NCI-H524 (cell line): Measurements from ENCODE around the gene P2RY13.

Experiments
- DNase-seq, 2 experiments: peaks; one replicate each; lab custom pipeline; 2025; lab: John Stamatoyannopoulos, UW

The P2RY13 gene

DNA sequence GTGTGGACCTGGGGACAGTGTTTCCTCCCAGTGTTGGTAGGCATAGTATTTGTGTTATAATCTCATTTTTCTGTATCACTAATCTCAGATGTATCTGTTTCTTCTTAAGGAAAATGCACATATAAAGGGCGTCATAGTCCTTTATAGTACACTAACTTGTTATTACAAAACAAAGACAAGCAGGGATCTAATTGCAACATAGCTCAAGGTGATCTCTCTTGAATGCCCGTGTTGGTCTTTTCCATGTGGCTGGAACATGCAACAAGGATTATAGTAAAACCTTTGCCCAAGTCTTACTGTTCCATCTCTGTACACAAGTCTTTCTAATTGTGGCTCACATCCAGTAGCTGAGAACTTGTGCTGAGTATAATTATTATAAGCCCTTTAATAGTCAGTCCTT lies 9.2 kb downstream of the P2RY13 start:
- DNase-seq = no peak

DNA sequence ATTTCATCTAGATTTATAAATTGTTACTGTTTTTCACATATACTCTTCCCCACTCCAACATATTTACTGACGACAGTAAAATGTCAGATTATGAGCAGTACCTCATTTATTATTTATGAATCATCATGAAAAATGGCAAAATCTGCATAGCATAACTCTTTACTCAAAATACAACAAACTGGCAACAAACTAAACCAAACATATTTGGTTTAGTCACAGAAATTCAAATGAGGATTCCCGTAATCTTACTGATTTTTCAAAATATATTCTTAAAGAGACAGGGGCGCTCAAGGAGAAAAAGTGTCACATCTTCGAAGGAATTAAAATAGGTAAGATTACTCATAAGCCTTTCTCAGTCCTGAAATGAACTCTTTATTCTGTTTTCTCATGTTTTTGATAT lies 9.7 kb downstream of the P2RY13 start:
- no peak for DNase-seq

DNA sequence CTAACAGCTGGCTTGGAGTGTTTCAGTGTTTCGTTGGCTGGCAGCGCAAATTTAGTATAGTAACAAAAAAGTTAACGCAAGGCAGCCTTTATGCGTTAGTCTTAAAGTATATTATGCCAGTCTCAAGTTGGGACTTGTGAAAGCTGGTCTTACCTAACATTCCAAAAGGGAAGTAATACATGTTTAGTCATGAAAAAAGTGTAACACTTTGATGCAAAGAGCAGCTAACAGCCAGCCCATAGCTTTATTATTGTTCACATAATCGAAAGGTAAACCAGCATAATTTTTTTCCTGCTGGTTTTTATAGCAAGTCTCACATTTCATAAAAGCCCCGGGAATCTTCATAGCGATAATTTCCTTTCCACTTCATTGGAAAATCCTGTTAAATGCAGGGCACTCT lies 10.4 kb downstream of the P2RY13 start:
- no peak for DNase-seq

DNA sequence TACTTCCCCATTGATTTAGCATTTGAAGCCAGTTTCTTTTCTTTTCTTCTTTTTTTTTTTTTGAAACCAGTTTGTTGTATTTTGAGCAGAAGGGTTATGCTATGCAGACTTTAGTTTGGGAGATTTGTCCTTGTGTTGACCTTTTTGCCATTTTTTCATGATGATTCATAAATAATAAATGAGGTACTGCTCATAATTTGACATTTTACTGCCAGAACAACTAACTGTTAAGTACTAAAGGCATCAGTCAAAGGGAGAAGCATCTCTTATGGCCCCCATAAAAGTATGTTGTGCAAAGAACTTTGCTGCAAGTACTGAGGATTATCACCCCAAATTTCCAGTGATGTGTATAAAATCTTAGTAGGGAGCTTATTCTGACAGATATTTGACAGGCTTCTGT lies 11.0 kb downstream of the P2RY13 start:
- no peak for DNase-seq

DNA sequence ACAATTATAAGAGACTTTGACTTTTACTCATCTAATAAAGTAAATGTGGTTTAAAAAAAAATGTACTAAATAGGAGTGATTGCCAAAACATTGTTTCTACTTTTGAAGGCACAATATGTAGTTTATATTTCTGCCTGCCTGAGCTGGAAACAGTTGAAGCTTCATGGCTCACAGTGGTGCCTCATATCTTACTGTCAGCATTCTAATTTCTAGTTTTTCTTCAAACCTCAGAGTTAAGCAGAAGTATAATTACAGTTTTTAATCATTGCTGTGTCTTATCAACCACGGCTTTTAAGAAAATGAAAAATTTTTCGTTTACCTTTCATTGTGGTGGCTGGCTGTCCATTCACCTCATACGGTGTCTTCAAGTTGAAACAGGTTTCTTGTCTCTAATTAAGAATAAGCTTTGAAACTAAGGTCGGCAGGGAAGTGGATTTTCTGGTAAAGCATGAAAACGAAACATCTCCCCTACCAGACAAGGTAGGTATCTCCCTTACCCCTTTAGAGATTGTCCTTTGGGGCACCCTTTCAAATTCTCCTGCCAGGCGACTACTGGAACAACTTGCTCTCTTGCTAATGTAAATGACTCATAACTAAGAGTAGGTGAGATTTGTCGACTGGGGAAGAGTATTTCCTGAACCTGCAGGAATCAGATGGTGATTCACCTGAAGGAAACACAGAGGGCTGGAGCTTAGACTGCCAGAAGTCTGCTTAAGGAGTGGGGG lies 12.9 kb downstream of the P2RY13 start, which contains the start of gene GPR87:
Gene GPR87 (minus strand): TSS at position 554 of the 725 bp plus-strand sequence. CDS start 16,720 bp downstream, outside the sequence.
- no peak for DNase-seq

DNA sequence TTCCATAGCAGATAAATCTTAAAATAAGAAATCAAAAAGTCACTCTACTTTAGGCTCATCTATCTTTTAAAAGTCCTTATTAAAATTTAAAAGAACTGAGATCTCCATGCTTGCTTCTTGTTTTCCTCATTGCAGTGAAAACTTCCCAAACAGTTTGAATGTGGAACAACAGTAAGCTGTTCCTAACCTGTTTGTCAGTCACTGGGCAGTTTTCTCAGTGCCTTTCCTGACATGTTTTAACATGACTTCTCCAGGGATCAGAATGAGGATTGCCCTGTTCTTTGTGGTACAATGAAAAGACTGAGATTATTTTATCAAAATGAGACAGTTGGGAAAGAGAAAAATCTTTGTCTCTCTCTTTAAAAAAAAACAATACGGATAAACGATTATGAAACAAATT lies 13.5 kb downstream of the P2RY13 start:
- DNase-seq = no peak

DNA sequence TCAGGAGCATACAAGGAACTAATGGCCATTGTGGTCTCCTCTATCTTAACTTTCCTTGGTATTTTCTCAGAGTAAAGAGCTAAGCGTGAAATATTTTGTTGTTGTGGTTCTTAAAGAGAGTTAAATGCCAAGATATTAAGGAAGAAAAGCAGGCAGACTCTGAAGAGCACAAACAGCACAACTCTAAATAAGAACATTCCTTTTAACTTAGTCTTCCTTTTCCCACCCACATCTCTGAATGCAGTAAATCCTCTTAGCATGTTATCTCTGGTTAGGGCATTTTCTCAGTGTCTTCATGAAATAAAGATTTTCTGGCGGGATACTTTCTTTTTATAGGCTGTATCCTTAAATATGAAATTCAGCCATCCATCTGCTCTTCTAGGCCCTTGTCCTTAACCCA lies 14.2 kb downstream of the P2RY13 start:
- no peak for DNase-seq

DNA sequence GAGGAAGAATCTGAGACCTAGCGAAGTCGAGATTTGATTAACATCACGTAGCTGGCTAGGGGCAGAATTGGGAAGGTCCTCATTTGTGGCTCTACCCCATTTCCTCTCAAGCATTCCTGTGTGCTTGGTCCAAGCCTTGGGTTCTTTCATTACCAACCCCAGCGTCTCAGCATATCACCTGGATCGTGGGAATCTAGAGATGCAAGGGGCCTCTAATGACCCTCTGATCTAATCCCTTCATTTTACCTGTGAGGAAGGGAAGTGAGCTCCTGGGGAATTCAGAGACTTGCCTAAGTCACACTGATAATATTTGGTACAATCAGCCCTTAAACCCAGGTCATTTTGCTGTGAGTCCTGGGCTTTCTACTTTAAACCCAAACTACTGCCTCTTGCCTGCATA lies 14.8 kb downstream of the P2RY13 start:
- DNase-seq = no peak

DNA sequence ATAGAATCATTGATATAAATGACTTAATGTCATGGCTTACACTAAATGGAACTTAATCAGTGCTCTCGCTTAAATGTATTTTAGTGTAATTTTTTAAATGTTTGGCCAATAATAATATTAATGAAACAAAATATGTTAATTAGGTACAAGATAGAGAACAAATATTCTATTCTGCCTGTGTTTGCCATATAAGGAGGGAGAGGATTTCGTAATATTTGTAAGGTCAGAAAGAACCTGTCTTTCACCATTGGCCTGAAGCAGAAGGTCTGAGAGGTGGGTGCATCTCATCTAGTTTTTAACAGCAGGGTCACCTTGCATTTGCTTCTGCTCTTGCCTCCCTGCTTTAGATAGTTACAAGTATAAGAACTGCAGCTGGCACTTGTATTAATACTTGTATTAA lies 15.2 kb downstream of the P2RY13 start:
- no peak for DNase-seq

DNA sequence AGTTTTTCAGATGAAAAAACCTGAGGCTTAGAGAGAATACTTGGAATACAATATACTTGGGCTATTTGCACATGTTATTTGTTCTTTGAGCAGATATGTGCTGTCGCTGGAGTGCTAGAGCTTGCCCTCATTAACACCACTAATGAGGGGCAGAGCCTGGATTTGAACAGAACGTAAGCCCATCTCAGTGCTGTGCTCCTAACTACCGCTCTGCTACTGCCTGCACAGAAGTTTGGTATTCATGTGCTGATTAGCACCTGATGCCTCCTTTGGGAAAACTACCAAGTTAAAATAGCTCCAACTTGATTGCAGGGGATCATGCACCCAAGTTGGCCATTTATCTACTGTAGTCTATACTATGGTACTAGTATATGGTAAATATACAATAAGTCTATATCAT lies 16.4 kb downstream of the P2RY13 start:
- DNase-seq = no peak

DNA sequence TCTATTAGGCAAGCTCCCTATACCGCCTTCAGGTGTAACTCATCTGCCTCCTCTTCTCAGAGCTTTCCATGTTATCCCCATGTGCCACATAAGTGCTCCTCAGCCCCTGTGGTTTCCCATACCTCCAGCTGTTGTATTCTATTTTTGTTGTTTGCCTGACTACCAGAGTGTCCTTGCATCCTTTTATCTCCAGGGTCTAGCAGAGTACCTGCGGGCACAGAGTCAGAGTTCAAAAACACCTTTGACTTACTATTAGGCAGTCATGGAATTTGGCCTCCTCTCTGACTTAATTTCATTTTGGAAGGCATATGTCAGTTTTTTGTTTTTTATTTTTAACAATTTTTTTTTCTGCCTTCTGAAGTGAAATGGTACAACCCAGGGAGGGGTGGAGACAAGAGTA lies 19.8 kb downstream of the P2RY13 start:
- DNase-seq = no peak

DNA sequence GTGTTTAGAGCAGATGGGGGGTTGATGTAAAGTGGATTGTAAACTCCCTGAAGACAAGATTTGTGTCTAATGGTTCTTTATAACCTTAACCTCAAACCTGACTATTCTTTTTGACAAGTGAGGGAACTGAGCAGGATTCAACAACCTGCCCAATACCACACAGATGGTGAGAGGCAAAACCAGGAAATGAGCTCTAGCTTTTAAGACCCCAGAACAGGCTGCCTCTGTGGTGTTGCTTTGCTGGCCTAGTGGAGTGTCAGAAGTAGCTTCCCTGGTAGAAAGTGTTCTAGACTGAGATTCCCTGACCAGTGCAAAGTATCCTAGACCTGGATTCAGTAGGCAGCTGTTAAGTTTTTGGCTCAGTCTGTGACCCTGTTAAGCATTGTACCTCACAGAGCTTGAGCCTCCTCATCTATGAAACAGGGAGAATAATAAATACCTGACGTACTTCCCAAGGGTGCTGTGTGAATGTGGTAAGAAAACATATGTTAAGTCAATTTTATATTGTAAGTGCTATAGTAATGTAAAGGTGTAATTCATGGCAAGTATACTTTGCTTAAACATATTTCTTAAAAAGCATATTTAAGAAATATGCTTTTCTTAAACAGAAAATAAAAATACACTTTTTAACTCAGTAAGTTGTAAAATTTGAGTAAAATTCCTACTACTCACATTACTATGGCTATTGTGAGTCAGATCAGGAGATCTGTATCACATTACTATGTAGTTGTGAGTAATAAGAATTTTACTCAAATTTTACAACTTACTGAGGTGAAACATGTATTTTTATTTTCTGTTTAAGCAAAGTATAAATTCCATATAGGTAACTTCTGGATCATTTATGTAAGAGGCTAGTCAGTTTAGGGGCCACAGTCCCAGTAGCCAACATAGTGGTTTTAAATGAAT lies 21.5 kb downstream of the P2RY13 start:
- DNase-seq = no peak

DNA sequence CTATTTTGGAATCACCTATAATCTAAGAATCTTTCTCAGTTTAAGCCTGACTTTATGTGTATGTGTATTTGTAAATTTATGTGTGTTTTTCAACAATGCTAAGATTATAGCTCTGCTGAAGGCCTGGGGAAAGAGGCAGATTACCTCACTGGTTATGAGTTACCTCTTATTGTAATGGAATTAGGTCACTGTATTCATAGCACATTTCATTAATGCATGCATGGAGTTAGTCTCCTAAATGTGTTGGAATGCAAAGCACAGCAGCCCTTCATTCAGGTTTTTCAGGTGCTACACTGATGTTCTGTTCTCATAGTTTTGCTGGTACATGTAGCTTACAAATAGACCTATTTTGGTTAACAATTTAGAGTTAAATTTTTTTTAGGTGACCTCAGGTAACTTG lies 22.2 kb downstream of the P2RY13 start:
- DNase-seq = no peak

DNA sequence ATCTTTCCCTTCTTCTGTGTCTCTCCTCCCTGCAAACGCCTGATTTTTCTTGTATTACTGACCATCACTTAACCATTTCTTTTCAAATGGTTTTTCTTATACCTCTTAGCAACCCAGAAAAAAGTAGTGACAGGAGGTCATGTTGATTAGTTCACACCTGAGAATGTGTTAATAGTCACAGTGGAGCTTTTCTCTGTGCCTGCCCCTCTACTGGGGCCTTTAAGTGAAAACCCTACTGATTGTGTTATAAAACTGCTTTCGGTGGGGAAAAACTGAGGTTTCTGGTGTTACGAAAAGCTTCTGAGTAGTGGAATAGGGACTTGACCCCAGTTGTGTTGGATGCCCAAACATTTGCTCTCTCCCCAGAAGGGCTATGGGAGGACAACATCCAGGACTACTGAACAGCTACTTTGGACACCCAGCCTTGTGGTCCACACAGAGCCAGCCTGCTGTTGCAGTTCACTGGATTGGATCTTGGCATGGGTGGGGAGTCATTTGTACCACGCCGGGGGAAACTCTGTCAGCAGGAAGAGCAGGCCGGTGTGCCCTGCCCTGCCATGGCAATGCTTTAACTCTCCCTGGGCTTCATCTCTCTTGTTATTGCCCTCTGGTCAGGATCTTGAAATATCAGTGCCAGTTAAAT lies 23.1 kb downstream of the P2RY13 start:
- no peak for DNase-seq

DNA sequence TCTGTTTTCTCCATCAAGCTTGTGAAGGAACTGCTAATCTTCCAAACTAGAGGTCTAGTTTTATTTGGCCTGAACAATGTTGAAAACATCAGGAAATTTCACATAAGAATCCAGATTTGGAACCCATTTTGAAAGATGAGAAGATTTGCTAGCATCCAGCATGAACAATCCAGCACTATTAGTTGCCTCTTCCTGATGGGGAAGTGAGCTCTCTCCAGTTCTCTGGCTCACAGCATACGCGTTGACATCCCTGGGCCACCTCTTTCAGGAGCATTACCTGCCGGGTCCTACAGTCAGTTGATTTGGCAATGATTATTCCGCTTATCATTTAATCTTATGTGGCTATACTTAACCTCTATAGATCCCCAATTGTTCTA lies 23.6 kb downstream of the P2RY13 start:
- no peak for DNase-seq

DNA sequence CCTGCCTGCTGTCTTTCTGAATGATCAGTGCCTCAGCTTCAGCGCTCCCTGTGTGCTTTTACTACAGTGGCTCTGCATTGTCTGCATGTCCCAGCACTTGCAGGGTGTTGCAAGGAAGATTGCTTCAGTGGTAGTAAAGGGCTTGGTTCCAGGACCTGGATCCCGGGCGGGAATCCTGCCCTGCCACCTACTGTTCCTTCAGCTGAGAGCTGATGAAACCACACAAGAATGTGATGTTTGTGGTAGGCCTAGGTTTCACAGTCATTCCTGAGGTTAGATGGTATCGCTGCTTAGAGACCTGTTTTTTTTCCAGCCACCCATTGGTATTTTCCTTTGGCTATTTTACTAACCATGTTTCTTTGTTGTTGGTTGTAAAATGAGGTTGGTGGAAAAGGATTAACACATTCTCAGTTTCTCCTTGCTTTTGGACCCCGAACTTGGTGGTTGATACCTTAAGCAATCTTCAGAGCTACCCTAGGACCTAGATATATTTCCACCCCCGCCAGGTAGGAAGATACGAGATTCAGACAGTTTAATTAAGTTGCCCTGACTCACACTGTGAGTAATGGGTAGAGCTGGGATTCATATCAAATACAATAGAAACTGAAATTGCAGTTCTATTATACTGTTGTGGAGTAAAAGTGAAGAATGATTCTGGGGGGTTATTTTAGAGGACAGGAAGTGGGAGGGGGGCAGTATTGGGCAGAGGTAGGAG lies 24.1 kb downstream of the P2RY13 start:
- DNase-seq = no peak

DNA sequence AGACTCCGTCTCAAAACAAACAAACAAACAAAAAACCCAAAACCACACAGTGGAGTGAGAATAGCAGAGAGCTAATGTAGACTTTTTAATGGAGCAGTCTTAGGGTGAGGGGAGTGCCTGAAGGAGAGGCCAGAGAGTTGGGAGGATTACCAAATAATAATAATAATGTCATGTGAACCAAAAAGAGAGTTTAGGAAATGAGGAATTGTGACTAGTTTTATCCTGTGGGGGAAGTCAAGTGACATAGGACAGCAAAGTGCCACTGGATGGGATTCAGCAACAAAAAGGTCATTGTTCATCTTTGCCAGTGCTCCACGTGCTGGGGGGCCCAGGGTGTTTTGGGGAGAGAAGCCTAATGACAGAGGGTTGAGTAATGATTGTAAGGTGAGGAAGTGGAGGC lies 25.6 kb downstream of the P2RY13 start:
- no peak for DNase-seq

DNA sequence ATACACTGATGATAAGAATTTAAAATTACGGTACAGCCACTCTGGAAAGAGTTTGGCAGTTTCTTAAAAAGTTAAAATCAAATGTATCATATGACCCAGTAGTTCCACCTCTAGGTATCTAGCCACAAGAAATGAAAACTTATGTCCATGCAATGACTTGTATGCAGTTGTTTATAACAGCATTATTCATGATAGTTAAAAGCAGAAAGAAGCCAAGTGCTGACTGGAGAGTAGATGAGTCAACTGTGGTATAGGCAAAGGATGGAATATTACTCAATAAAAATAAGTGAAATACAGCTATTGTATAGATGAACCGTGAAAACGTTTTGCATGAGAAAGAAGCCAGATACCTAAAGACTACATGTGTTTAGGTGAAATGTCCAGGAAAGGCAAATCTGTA lies 27.6 kb downstream of the P2RY13 start:
- DNase-seq = no peak

DNA sequence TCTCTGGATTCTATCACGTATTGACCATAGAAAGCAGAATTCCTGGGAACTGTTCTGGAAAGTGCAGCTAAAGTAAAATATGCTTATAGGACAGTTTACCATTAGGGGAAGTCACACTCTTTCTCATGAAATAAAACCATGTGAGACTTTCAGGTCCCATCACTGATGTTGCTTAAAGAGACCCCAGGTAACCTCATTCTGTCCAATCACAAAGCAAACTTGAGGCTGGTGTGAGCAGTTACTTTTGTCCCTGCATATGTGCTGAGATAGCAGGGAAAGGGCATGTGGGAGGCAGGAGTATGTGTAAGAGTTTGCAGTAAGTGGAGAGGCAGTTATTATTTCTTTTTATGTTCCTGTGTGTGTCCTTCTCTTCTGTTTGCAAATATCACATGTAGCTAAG lies 28.8 kb downstream of the P2RY13 start:
- DNase-seq = no peak

DNA sequence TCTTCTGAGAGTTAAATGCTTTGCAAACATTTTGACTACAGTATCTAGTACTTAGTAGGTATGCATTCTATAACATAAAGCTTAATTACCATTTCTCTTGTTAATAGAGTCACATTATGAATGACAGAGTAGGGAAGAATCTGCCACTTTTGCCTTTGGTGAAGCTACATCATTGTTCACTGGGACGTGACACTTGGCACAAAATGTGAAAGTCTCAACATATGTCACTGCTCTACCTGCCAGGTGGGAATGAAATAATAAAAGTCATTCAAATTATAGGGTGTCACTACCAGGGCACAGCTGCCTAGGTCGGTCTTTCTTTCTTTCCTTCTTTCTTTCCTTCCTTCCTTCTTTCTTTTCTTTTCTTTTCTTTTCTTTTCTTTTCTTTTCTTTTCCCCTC lies 30.3 kb downstream of the P2RY13 start:
- DNase-seq = peak in 1 of 2 experiments; percentile 17

DNA sequence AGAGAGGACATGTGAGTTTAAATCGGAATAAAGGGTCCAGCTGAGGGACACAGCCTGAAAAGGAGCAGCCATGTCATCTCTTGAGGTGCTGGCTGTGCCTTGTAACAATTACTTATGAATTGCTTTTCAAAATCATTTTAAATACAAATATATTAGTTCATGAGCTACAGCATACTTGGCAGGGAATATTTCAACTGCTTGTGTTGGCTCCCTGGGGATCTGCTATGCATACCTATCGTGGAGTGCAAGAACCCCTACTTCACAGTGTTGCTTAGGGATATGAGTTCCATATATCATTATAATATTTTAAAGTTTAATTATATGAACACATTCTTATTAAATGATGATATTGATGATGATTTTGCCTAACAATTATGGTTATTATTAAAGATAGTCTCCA lies 31.9 kb downstream of the P2RY13 start:
- DNase-seq = no peak

DNA sequence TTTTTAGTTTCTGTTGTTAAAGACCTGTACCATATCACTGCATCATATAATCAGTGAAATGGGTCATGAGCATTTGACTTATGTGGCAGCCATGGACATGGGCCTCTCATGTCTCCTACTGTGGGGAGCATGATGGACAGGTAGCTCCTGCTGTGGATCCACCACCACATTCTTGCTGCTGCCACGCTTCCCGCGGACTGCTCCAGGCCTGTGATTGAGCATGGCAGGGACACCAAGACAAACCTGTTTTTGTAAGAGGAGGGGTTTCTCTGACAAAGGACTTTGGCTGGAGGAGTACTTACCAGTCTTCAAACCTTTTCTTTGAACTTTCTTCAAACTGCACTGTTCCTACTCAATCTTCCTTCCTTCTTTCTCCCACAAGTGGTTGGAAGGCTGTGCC lies 33.1 kb downstream of the P2RY13 start:
- no peak for DNase-seq
